Ovary (tissue), 3 donors: ENCODE results near the gene WASL.

Experiments
- EP300 ChIP-seq: sonication (generic); formaldehyde crosslinking; IDR thresholded peaks from one replicate; pipeline ENCODE4 v1.6.1; 2017; ENCODE audit warnings: antibody characterized with exemption
- POLR2A ChIP-seq: fragments of 450-650 bp; IDR thresholded peaks from one replicate; pipeline ENCODE4 v1.6.1; 2017; ENCODE audit warnings: antibody characterized with exemption, mild to moderate bottlenecking, moderate library complexity
- TF ChIP-seq, protein P1 (sequence below), 3 donors: fragments of 450-650 bp in 2 of 3; fragments of 200-600 bp in 1 of 3; IDR thresholded peaks; one replicate each; pipeline versions ENCODE4 v1.5.1 to v1.8.0; 2016 to 2022; ENCODE audit warnings: antibody characterized with exemption in 3 of 3, mild to moderate bottlenecking in 1 of 3
- donor health status: DM: no; HTN: no; CAD: no.

DNA sequence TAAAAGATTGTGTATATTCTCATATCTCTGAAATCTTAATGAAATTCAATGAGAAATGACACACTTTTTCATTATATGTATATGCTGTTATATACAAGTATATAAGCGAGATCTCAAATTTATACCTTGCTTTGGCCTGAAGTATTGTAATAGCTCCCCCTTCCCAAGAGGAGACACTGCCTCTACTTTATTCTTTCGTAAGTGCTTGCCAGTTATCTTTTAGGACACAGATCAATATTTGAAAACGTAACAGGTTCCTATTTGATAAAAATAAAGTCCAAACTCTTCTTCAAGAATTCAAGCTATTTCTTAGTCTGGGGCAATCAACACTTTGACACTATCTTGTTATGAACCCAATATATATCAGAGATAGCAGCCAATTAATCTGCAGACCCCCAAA lies 24.9 kb downstream of the WASL start:
- TF ChIP-seq, protein P1, sequence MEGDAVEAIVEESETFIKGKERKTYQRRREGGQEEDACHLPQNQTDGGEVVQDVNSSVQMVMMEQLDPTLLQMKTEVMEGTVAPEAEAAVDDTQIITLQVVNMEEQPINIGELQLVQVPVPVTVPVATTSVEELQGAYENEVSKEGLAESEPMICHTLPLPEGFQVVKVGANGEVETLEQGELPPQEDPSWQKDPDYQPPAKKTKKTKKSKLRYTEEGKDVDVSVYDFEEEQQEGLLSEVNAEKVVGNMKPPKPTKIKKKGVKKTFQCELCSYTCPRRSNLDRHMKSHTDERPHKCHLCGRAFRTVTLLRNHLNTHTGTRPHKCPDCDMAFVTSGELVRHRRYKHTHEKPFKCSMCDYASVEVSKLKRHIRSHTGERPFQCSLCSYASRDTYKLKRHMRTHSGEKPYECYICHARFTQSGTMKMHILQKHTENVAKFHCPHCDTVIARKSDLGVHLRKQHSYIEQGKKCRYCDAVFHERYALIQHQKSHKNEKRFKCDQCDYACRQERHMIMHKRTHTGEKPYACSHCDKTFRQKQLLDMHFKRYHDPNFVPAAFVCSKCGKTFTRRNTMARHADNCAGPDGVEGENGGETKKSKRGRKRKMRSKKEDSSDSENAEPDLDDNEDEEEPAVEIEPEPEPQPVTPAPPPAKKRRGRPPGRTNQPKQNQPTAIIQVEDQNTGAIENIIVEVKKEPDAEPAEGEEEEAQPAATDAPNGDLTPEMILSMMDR (IDR thresholded peaks at IDR 0.05) = no peak
- TF ChIP-seq POLR2A (no peak), EP300 (no peak)
